ENCODE measurements around the gene SAA2.
"Not testable (repeated sequence)": the region's sequence is repeated elsewhere in the genome, so short reads cannot be mapped to it uniquely, and the experiment has no call there.

SAA2 gene

DNA sequence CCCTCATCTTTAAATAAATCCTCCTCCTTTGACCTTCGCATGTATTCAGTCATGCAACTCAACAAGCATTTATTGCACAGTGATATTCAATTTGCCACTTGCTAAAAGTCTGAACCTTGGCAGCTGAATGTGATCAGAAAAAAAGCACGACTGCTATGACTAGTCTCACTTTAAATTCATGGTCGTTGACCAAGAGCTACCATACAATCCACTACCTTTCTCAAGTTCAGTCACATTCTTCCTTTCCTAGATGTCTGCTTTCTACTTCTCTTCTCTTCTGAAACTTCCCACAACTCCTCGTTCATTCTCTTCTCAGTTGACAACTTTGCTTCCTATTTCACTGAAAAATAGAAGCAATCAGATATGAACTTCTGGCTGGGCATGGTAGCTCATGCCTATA lies 15.6 kb upstream of the SAA2 start:
- no peak for DNase-seq (ENCODE audit: low read depth)
- TF ChIP-seq, protein P1, sequence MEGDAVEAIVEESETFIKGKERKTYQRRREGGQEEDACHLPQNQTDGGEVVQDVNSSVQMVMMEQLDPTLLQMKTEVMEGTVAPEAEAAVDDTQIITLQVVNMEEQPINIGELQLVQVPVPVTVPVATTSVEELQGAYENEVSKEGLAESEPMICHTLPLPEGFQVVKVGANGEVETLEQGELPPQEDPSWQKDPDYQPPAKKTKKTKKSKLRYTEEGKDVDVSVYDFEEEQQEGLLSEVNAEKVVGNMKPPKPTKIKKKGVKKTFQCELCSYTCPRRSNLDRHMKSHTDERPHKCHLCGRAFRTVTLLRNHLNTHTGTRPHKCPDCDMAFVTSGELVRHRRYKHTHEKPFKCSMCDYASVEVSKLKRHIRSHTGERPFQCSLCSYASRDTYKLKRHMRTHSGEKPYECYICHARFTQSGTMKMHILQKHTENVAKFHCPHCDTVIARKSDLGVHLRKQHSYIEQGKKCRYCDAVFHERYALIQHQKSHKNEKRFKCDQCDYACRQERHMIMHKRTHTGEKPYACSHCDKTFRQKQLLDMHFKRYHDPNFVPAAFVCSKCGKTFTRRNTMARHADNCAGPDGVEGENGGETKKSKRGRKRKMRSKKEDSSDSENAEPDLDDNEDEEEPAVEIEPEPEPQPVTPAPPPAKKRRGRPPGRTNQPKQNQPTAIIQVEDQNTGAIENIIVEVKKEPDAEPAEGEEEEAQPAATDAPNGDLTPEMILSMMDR (IDR thresholded peaks at IDR 0.05; ENCODE audit: low read depth, low read length, missing control alignments): no peak
- no peak overlapping the region for H3K4me3 ChIP-seq (ENCODE audit: low read depth, low read length)

DNA sequence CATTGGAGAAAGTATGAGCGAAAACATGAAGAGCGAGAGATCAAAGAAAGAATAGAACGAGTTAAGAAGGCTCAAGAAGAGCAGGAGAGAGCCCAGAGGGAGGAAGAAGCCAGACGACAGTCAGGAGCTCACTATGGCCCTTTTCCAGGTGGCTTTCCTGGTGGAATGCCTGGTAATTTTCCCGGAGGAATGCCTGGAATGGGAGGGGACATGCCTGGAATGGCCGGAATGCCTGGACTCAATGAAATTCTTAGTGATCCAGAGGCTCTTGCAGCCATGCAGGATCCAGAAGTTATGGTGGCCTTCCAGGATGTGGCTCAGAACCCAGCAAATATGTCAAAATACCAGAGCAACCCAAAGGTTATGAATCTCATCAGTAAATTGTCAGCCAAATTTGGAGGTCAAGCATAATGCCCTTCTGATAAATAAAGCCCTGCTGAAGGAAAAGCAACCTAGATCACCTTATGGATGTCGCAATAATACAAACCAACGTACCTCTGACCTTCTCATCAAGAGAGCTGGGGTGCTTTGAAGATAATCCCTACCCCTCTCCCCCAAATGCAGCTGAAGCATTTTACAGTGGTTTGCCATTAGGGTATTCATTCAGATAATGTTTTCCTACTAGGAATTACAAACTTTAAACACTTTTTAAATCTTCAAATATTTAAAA lies 14.3 kb upstream of the SAA2 start:
- not testable (repeated sequence) for DNase-seq (ENCODE audit: low read depth); H3K4me3 ChIP-seq (ENCODE audit: low read depth, low read length)

GRCh38 chr11:18261721-18262120 lies 13.3 kb upstream of the SAA2 start:
- H3K4me3 ChIP-seq (ENCODE audit: low read depth, low read length): no peak overlapping the region
- TF ChIP-seq, protein P1 (IDR thresholded peaks at IDR 0.05; ENCODE audit: low read depth, low read length, missing control alignments): no peak
- DNase-seq (ENCODE audit: low read depth): no peak

DNA sequence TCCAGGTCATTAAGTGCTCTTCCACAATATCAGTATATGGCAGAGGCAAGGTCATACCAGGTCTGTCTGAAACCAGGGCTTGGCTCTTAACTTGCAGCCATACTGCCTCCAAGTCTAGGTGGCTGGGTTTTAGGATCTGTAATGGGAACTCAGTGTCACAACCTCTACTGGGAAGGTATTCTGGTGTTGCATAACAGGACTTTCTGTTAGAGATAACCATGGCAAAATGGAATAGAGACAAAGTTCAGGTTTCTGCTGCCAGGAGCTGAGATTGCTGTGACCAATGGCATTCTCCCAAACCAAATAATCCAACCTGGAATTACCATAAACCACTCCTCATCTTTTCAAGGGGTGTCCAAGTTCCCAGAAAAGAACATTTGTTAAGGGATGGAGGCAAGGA lies 10.8 kb upstream of the SAA2 start:
- TF ChIP-seq, protein P1 (IDR thresholded peaks at IDR 0.05; ENCODE audit: low read depth, low read length, missing control alignments): no peak
- no peak for DNase-seq (ENCODE audit: low read depth)
- no peak overlapping the region for H3K4me3 ChIP-seq (ENCODE audit: low read depth, low read length)

DNA sequence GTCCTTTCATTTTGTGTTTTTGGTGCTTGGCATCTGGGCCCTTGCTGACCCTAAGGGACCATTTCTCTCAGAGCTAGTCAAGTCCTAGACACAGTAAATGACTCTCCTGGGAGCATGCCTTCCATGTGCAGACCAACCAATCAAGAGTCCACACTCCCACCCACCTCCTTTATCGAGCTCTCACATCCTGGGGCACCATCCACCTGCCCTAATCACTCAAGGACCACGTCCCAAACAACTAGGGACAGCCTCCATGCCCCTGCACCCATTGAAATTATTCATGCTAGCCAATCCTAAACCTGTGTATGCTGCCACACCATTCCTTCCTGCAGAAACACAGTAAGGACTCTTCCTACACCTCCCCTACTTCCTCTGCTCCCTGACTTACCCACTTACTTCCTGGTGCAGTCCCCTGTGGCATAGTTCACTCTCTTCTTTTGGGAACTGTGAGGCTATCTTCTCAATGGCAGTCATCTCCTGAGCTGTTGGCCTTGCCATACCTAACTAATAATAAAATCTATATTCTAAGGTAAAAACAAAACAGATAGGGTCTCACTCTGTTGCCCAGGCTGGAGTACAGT lies 6.4 kb upstream of the SAA2 start:
- no peak for DNase-seq (ENCODE audit: low read depth)
- TF ChIP-seq, protein P1 (IDR thresholded peaks at IDR 0.05; ENCODE audit: low read depth, low read length, missing control alignments): no peak
- H3K4me3 ChIP-seq (ENCODE audit: low read depth, low read length): no peak overlapping the region

DNA sequence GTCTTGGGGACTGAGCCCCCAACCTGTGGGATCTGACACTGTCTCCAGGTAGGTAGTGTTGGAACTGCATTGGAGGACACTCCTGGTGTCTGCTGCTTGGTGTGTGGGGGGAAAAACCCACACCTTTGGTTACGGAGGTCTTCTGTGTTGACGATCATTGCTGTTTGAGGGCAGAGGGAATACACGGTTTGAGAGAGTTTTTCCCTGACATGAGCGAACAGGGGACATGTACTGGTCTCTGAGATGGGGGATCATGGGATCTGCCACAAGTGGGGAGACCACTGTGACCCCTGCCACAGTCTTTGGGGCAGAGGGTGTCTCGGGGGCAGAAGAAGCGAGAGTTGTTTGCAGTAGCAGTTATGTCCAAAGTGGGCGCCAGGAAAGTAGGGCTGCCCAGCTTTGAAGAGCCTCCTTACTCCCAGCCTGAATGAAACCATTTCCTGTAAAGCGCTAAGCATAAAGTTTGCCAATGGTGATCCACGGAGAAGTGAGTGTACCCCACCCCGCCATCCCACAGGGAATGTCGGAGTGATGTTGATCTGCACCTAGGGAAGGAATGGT lies 5.4 kb upstream of the SAA2 start:
- DNase-seq (ENCODE audit: low read depth): no peak
- H3K4me3 ChIP-seq (ENCODE audit: low read depth, low read length): no peak overlapping the region
- TF ChIP-seq, protein P1 (IDR thresholded peaks at IDR 0.05; ENCODE audit: low read depth, low read length, missing control alignments): no peak

DNA sequence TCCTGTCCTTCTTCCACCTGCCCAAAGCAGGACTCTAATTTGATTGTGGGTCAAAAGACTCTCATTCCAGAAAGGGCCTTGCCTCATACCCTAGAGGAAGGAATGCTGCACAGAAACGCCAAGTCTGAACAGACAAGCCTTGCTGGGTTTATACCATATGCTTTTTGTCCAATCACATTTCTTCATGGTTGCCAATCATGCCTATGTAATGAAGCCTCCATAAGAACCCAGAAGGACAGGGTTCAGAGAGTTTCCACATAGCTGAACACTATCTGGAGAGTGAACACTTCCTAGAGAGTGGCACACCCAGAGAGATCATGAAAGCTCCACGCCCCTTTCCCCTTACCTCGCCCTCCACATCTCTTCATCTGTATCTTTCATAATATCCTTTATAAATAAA lies 4.8 kb upstream of the SAA2 start:
- TF ChIP-seq, protein P1 (IDR thresholded peaks at IDR 0.05; ENCODE audit: low read depth, low read length, missing control alignments): no peak
- H3K4me3 ChIP-seq (ENCODE audit: low read depth, low read length): no peak overlapping the region
- no peak for DNase-seq (ENCODE audit: low read depth)

GRCh38 chr11:18247191-18247581 lies 1.3 kb downstream of the SAA2 start:
- not testable (repeated sequence) for DNase-seq (ENCODE audit: low read depth); H3K4me3 ChIP-seq (ENCODE audit: low read depth, low read length)

DNA sequence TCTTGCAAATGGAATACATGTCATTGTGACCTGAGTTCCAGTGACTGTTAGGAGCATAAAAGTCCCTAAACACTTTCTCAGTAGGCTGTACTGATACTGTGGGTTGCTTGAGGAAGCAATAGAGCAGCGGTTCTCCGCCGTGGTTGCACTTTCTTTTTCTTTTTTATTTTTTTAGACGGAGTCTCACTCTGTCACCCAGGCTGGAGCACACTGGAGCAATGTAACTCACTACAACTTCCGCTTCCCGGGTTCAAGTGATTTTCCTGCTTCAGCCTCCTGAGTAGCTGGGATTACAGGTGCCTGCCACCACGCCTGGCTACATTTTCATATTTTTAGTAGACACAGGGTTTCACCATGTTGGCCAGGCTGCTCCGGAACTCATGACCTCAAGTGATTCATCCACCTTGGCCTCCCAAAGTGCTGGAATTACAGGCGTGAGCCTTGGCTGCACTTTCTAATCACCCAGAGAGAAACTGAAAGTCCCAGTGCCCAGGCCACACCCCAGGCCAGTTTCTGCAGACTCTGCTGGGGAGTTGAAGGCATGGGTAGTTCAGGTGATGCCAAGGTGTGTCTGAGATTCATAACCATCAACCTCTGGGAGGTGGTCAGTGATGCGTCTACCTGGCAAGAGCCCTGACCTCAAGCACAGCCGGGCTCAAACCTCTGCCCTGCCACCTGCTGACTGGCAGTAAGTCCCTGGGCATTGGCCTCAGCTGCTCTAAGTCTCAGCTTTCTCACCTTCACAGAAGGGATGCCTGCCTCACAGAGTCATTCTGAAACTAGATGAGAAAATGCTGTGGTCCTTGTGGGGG lies 1.9 kb downstream of the SAA2 start:
- peak; percentile 67 for DNase-seq (ENCODE audit: low read depth)
- H3K4me3 ChIP-seq (ENCODE audit: low read depth, low read length): peak overlapping the region; percentile 33
